HEK293T (cell line): ENCODE data around the gene RC3H2.

Experiments used
- CTCF ChIA-PET: fragments of 350-600 bp; formaldehyde crosslinking; extraction: SDS; loops from one replicate; lab custom pipeline; 2021; ENCODE audit warnings: antibody characterized with exemption, inconsistent platforms; lab: Yijun Ruan, JAX
- POLR2A ChIA-PET: fragments of 350-600 bp; formaldehyde crosslinking; extraction: SDS; loops from one replicate; lab custom pipeline; 2020; ENCODE audit warnings: antibody characterized with exemption, inconsistent platforms; lab: Yijun Ruan, JAX
- DNase-seq: peaks from one replicate; pipeline ENCODE4 v3.0.0; 2012; ENCODE audit warnings: mixed read lengths; ENCODE audit errors: extremely low spot score
- ARNT ChIP-seq: fragments of 450-650 bp; IDR thresholded peaks from 2 replicates; pipeline ENCODE4 v1.6.1; 2017; ENCODE audit warnings: mild to moderate bottlenecking
- BHLHE40 ChIP-seq: fragments of 450-650 bp; IDR thresholded peaks from 2 replicates; pipeline ENCODE4 v1.6.1; 2016; ENCODE audit warnings: mild to moderate bottlenecking, moderate library complexity, borderline replicate concordance
- CTBP1 ChIP-seq: fragments of 450-650 bp; IDR thresholded peaks from 2 replicates; pipeline ENCODE4 v1.6.1; 2016; ENCODE audit warnings: borderline replicate concordance
- ELF4 ChIP-seq: fragments of 450-650 bp; IDR thresholded peaks from 2 replicates; pipeline ENCODE4 v1.6.1; 2017; ENCODE audit warnings: antibody characterized with exemption
- FOXA1 ChIP-seq: fragments of 450-650 bp; IDR thresholded peaks from 2 replicates; pipeline ENCODE4 v1.6.1; 2016; ENCODE audit warnings: mild to moderate bottlenecking
- FOXK2 ChIP-seq: fragments of 450-650 bp; IDR thresholded peaks from 2 replicates; pipeline ENCODE4 v1.6.1; 2016; ENCODE audit warnings: mild to moderate bottlenecking
- FOXM1 ChIP-seq: fragments of 450-650 bp; IDR thresholded peaks from 2 replicates; pipeline ENCODE4 v1.6.1; 2017; ENCODE audit warnings: mild to moderate bottlenecking, borderline replicate concordance
- HDGF ChIP-seq: fragments of 450-650 bp; IDR thresholded peaks from 2 replicates; pipeline ENCODE4 v1.6.1; 2017; ENCODE audit warnings: antibody characterized with exemption, borderline replicate concordance
- L3MBTL2 ChIP-seq: fragments of 450-650 bp; conservative IDR thresholded peaks from 2 replicates; pipeline ENCODE4 v1.6.1; 2016; ENCODE audit warnings: mild to moderate bottlenecking
- LEF1 ChIP-seq: fragments of 450-650 bp; IDR thresholded peaks from 2 replicates; pipeline ENCODE4 v1.6.1; 2017; ENCODE audit warnings: mild to moderate bottlenecking, borderline replicate concordance
- NFRKB ChIP-seq: fragments of 450-650 bp; IDR thresholded peaks from 2 replicates; pipeline ENCODE4 v1.6.1; 2016; ENCODE audit warnings: mild to moderate bottlenecking, moderate library complexity
- SP1 ChIP-seq: fragments of 450-650 bp; IDR thresholded peaks from 2 replicates; pipeline ENCODE4 v1.6.1; 2017
- SUZ12 ChIP-seq: fragments of 450-650 bp; IDR thresholded peaks from 2 replicates; pipeline ENCODE4 v1.6.1; 2016; ENCODE audit warnings: mild to moderate bottlenecking
- TARDBP ChIP-seq: fragments of 450-650 bp; IDR thresholded peaks from 2 replicates; pipeline ENCODE4 v1.6.1; 2016
- ZNF384 ChIP-seq: fragments of 450-650 bp; IDR thresholded peaks from 2 replicates; pipeline ENCODE4 v1.6.1; 2016
- TF ChIP-seq, protein P1 (sequence below): fragments of 450-650 bp; IDR thresholded peaks from 2 replicates; pipeline ENCODE4 v1.6.1; 2016

RC3H2 gene, protein sequence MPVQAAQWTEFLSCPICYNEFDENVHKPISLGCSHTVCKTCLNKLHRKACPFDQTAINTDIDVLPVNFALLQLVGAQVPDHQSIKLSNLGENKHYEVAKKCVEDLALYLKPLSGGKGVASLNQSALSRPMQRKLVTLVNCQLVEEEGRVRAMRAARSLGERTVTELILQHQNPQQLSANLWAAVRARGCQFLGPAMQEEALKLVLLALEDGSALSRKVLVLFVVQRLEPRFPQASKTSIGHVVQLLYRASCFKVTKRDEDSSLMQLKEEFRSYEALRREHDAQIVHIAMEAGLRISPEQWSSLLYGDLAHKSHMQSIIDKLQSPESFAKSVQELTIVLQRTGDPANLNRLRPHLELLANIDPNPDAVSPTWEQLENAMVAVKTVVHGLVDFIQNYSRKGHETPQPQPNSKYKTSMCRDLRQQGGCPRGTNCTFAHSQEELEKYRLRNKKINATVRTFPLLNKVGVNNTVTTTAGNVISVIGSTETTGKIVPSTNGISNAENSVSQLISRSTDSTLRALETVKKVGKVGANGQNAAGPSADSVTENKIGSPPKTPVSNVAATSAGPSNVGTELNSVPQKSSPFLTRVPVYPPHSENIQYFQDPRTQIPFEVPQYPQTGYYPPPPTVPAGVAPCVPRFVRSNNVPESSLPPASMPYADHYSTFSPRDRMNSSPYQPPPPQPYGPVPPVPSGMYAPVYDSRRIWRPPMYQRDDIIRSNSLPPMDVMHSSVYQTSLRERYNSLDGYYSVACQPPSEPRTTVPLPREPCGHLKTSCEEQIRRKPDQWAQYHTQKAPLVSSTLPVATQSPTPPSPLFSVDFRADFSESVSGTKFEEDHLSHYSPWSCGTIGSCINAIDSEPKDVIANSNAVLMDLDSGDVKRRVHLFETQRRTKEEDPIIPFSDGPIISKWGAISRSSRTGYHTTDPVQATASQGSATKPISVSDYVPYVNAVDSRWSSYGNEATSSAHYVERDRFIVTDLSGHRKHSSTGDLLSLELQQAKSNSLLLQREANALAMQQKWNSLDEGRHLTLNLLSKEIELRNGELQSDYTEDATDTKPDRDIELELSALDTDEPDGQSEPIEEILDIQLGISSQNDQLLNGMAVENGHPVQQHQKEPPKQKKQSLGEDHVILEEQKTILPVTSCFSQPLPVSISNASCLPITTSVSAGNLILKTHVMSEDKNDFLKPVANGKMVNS

DNA sequence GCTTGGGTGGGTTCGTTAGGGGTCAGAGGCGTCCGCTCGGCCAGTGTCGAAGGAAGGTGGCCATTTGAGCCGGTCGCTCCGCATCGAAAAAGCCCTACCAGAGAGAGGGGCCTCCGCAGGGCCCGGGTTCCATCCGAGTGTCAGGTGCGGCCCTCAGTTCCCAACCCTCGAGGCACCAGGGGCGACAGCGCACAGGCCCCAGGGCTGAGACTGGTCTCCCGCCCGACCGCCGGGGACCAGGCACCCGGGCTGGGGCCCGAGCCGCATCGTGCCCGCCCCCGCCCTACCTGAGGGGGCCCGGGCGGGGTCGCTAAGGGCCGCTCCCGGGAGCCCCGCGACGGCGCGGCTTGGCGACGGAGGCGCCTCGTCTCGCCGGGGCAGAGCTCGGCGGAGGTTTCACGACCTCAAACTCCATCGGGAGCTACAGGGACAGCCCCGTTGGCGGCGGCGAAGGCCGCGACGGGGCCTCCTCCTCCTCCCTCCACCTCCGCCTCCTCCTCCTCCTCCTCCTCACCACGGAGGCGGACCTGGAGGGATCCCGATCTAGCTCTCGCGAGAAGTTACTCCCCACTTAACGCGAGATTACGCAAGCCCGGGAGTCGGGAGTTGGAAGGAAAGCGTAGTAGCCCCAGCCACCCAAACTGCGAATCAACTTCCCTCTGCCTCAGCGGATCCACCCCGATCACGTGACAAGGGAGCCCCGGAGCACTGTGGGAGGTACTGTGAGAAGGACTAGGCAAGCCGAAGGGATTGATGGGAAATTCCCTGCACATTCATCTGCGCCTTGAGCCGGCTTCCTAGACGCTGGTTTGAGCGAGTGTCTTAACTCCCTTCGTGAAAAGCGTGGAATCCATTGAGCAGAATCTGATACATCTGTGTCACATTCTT, at the start of gene RC3H2:
TSS of gene RC3H2 (minus strand) at position 537 of the 888 bp plus-strand sequence. CDS start 7,850 bp downstream, outside the sequence.
- CTCF ChIA-PET = interaction anchor here (0.6 kb wide), 1 partner anchor 30 kb away, joined by 3 read pairs; no protein-coding TSS in a partner anchor
- peak; percentile 96 for DNase-seq
- POLR2A ChIA-PET = interaction anchor here (0.6 to 3.6 kb wide), 14 partner anchors 8 to 142 kb away, joined by 3 to 27 read pairs (median 5); partner anchors contain the start of genes RABGAP1, ZBTB26 and ZBTB6
- no peak for TF ChIP-seq FOXA1
- peak; percentile 28; the same call in 1 of the 2 replicates for TF ChIP-seq SP1
- peak; percentile 37; the same call in 1 of the 2 replicates for TF ChIP-seq L3MBTL2
- TF ChIP-seq TARDBP = no peak
- TF ChIP-seq FOXM1 = peak; percentile 78
- TF ChIP-seq, protein P1, sequence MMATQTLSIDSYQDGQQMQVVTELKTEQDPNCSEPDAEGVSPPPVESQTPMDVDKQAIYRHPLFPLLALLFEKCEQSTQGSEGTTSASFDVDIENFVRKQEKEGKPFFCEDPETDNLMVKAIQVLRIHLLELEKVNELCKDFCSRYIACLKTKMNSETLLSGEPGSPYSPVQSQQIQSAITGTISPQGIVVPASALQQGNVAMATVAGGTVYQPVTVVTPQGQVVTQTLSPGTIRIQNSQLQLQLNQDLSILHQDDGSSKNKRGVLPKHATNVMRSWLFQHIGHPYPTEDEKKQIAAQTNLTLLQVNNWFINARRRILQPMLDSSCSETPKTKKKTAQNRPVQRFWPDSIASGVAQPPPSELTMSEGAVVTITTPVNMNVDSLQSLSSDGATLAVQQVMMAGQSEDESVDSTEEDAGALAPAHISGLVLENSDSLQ = peak; percentile 2; the same call in 1 of the 2 replicates
- peak; percentile 46; the same call in 1 of the 2 replicates for TF ChIP-seq CTBP1
- no peak for TF ChIP-seq ARNT
- TF ChIP-seq NFRKB = no peak

DNA sequence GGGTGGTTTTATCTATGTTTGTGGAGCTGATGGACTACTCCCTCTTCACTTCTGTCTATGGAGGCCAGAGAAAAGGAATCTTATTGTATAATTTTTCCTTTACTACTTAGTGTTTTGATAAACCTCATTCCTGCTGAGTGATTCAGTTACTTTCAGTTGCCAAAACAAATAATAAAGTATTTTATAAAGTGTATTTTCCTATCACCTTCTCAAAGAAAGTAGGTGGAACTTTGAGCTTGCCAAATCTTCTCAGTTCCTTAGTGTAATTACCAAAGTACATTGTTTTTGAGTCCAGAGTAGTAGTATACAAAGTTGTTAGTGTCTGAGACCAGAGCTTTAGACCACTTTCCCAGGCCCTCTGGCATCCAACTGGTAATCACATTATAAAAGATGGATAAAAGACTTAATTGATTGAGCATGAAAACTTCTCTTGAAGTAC, 49.1 kb upstream of the RC3H2 start:
- ChIA-PET CTCF (no interaction called here), POLR2A (interaction anchor here (1.4 to 2.1 kb wide), 2 partner anchors 13 to 23 kb away, joined by 4 to 8 read pairs; partner anchors contain the start of genes RABGAP1 and ZBTB26)
- no peak for DNase-seq
- no peak for TF ChIP-seq SP1
- no peak for TF ChIP-seq FOXM1
- no peak for TF ChIP-seq TARDBP
- no peak for TF ChIP-seq FOXK2
- no peak for TF ChIP-seq CTBP1
- no peak for TF ChIP-seq HDGF
- no peak for TF ChIP-seq ELF4
- no peak for TF ChIP-seq LEF1
- no peak for TF ChIP-seq FOXA1
- no peak for TF ChIP-seq SUZ12
- TF ChIP-seq NFRKB = no peak
- no peak for TF ChIP-seq L3MBTL2
- no peak for TF ChIP-seq ZNF384
- TF ChIP-seq ARNT = no peak
- TF ChIP-seq, protein P1 = no peak
- TF ChIP-seq BHLHE40 = no peak

DNA sequence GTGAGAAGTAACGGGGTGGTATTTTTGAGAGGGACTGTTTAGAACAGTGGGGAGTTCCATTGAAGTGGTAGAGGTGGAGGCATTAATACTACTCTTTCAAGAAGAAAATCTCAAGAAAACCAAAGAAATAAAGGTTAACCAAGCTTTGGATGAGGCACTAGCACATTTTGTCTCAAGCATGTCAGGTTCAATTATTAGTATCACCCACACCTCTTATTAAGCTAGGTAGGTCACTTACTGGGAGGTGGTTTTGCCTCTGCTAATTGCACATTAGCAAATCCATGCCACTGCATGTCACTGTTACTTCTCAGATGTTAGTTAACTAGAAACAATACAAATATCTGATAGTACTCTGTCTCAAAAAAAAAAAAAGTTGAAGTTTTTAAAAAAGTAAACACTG, 45.9 kb upstream of the RC3H2 start:
- CTCF ChIA-PET = no interaction called here
- TF ChIP-seq L3MBTL2 (no peak), TARDBP (no peak), HDGF (no peak), SUZ12 (no peak), NFRKB (no peak), FOXM1 (no peak), BHLHE40 (no peak), SP1 (no peak), CTBP1 (no peak), FOXA1 (no peak), ZNF384 (no peak), LEF1 (no peak), ELF4 (no peak), FOXK2 (no peak), ARNT (no peak)
- TF ChIP-seq, protein P1 = no peak
- no peak for DNase-seq
- POLR2A ChIA-PET = interaction anchor here (2.9 kb wide), 1 partner anchor 10 kb away, joined by 11 read pairs; the partner anchor contains the start of gene RABGAP1

DNA sequence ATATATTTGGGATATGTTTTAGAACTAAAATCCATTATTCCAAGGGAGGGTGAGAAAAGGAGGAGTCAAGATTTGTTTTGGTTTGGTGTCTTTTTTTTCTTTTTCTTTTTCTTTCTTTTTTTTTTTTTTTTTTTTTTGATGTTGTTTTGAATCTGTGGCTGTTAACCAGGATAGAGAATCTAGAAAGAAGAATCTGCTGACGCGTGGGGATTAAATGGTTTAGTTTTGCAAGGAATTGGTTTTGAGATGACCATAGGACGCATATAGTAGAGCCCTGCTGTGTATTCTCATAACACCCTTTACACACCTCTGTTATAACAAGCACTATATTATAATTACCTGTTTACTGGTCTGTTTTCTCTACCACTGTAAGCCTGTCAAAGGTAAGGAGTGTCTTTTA, 45.1 kb upstream of the RC3H2 start:
- ChIA-PET POLR2A (no interaction called here), CTCF (no interaction called here)
- DNase-seq = no peak
- TF ChIP-seq FOXM1 = no peak
- TF ChIP-seq ARNT = no peak
- no peak for TF ChIP-seq NFRKB
- no peak for TF ChIP-seq BHLHE40
- TF ChIP-seq, protein P1 = no peak
- TF ChIP-seq ELF4 = no peak
- TF ChIP-seq FOXA1 = no peak
